ENCODE measurements around the gene GALNT18.

DNA sequence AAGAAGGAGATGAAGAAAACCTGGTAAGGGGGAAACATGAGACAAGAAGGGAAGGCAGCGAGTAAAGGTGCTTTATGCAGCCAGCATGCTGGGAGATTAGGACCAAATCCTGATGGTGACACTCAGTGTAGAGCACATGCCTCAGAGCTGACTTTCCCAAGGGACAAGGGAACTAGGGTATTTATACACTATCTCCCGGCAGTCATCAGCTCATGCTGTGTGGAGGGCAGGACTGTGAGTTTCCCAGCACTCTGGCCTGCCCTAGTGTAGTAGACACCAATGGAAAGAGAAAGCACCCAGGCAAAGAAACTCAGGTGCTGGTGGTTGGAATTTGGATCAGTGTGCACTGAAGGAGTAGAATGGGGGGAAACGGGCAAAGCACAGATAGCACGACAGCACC is 140.4 kb downstream of the GALNT18 start:
- no peak for TF ChIP-seq CTCF (conservative IDR thresholded peaks at IDR 0.05; ENCODE audit: low read length)
- TF ChIP-seq EZH2phosphoT487 (IDR thresholded peaks at IDR 0.05; ENCODE audit: borderline replicate concordance, low read depth, low read length): no peak

Data from OCI-LY7 (cell line).